PC-9 (cell line): ENCODE measurements around the gene ZFR.

Source experiments
- CTCF ChIP-seq: fragments of 200-600 bp; sonication (generic); conservative IDR thresholded peaks from 2 replicates; pipeline ENCODE4 v1.6.1; 2017; ENCODE audit warnings: mixed run types, antibody characterized with exemption, mild to moderate bottlenecking, moderate library complexity
- EZH2 ChIP-seq: fragments of 200-600 bp; sonication (generic); IDR thresholded peaks from 2 replicates; pipeline ENCODE4 v1.8.0; 2017; ENCODE audit warnings: antibody characterized with exemption, low read depth

- no peak for TF ChIP-seq CTCF
- TF ChIP-seq EZH2 = no peak
Measured at GRCh38 chr5:32474209-32474854, 29.8 kb upstream of the ZFR start.
